HG02588 (cell line): ENCODE data around the gene DOCK8.
"Not testable (repeated sequence)": the region's sequence is repeated elsewhere in the genome, so short reads cannot be mapped to it uniquely, and the experiment has no call there.

Experiments used
- ATAC-seq: cut with Tn5 transposase; IDR thresholded peaks from one replicate; pipeline ENCODE4 v1.9.1; 2021; ENCODE audit warnings: mild to moderate bottlenecking, moderate library complexity; ENCODE audit not compliant: unreplicated experiment

The DOCK8 gene

GRCh38 chr9:214648-215493, at the start of gene DOCK8:
DOCK8 (plus strand) TSS chr9:214865; CDS start chr9:214977, 112 bp downstream.
- peak; percentile 90 for ATAC-seq

GRCh38 chr9:169757-170156, 44.9 kb upstream of the DOCK8 start:
- ATAC-seq: not testable (repeated sequence)

- not testable (repeated sequence) for ATAC-seq
These were observed 36.4 kb upstream of the DOCK8 start for GRCh38 chr9:178140-178825.

GRCh38 chr9:178970-179383, 35.7 kb upstream of the DOCK8 start, which contains the start of gene ZNG1A:
ZNG1A (minus strand) TSS chr9:179056; CDS start chr9:178969, 87 bp downstream.
- ATAC-seq: not testable (repeated sequence)

- ATAC-seq: not testable (repeated sequence)
These were observed 15.1 kb upstream of the DOCK8 start for GRCh38 chr9:199601-200000.

GRCh38 chr9:206481-206880, 8.2 kb upstream of the DOCK8 start:
- no peak for ATAC-seq

GRCh38 chr9:209143-209758, 5.4 kb upstream of the DOCK8 start:
- no peak for ATAC-seq

- ATAC-seq: no peak
These were observed 3.6 kb upstream of the DOCK8 start for GRCh38 chr9:211036-211435.

- ATAC-seq: no peak
These were observed 3.1 kb upstream of the DOCK8 start for GRCh38 chr9:211557-211956.

- no peak for ATAC-seq
These were observed 2.4 kb upstream of the DOCK8 start for GRCh38 chr9:212297-212696.

GRCh38 chr9:213901-214300, 764 bp upstream of the DOCK8 start:
- ATAC-seq: not testable (repeated sequence)

GRCh38 chr9:214351-214647, 366 bp upstream of the DOCK8 start:
- ATAC-seq: no peak

GRCh38 chr9:215631-216155, 1.0 kb downstream of the DOCK8 start:
- no peak for ATAC-seq

- ATAC-seq: no peak
These were observed 2.2 kb downstream of the DOCK8 start for GRCh38 chr9:216866-217265.

- ATAC-seq: no peak
These were observed 3.3 kb downstream of the DOCK8 start for GRCh38 chr9:217950-218349.

- ATAC-seq: not testable (repeated sequence)
These were observed 4.4 kb downstream of the DOCK8 start for GRCh38 chr9:219036-219435.

GRCh38 chr9:219670-220365, 5.2 kb downstream of the DOCK8 start:
- ATAC-seq: no peak

- no peak for ATAC-seq
These were observed 7.5 kb downstream of the DOCK8 start for GRCh38 chr9:221989-222776.

- no peak for ATAC-seq
These were observed 8.5 kb downstream of the DOCK8 start for GRCh38 chr9:223152-223551.

GRCh38 chr9:224026-224425, 9.4 kb downstream of the DOCK8 start:
- no peak for ATAC-seq
